GM18868 (cell line): ENCODE data around the gene PLPP2.

Experiments
- ATAC-seq: cut with Tn5 transposase; IDR thresholded peaks from one replicate; pipeline ENCODE4 v1.9.1; 2021; ENCODE audit warnings: mild to moderate bottlenecking, moderate library complexity; ENCODE audit not compliant: unreplicated experiment

PLPP2 gene

DNA sequence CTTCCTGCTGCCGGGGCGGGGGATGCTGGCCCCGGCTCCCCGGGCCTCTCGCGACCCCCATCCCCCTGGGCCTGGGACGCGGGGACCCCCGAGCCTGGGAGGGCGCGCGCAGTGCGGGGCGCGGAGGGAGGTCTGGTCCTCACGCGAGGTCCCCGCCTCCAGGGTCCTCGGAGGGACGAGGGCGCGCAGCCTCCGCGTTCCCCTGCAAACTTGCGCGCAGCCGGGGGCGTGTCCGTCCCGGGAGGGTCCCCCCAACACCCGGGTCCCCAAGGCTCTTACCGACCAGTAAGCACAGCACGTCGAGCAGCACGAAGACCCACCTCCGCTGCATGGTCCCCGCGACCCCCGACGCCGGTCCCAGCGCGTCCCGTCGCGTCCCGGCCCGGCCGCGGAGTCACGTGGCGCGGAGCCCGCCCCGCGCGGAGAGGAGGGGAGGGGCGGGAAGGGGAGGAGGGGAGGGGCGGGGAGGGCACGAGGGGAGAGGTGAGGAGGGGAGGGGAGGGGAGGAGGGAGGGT, at the start of gene PLPP2:
Gene PLPP2, minus strand, starts transcription at position 398 of the 516 bp plus-strand sequence. Its CDS starts 67 bp downstream, at position 331.
- ATAC-seq: no peak

DNA sequence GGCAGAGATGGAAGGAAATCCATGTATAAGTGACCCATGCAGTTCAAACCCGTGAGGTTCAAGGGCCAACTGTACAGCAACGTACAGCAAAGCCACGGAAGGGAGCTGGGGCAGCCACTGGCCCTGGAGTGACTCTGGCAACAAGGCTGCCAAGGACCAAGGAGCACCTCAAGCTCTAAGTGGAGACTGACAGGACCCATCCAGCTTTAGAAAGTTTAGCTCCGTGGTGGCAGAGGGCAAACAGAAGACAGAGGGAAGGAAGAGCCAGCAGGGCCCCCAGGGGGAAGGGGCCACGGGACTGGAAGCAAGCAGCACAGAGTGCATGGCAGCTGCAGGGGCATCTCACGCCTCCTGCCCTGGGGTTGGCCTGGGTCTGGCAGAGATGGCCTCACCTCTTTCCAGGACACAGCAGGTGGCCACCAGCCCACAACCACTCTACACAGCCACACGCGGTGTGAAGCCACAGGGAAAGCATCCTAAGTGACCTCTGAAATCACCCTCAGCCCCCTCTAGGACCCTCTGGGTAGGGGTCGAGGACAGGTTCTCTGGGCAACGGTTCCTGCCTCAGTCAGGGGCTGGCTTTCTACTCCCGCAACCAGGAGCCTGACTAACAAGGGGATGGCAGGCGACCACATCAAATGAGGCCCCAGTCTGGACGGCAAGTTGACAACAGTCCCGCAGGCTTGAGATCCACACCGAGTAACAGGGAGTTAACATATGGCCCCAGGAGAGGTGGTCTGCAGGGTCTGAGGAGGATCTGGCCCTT, 49.6 kb upstream of the PLPP2 start:
- ATAC-seq: no peak

DNA sequence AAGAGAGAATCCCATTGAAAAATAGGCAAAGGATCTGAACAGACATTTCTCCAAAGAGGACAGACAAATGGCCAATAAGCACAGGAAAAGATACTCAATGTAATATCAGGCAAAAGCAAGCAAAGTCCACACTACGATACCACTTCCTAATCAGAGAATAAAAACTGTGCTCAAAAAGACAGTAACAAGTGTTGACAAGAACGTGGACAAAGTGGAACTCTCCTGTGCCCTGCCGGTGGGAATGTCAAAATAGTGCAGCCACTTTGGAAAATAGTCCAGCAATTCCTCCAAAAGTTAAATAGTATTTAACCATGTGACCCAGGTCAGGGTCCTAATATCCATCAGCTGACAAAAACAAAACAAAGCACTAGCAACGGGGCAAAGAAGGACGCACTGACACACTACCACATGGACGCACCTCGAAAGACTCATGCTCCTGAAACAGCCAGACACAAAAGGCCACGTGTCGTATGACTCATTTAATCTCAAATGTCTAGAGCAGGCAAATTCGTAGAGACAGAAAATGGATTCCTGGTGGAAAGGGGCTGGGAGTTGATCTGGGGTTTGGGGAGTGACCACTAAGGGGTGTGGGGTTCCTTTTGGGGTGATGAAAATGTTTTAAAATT, 48.2 kb upstream of the PLPP2 start:
- no peak for ATAC-seq

DNA sequence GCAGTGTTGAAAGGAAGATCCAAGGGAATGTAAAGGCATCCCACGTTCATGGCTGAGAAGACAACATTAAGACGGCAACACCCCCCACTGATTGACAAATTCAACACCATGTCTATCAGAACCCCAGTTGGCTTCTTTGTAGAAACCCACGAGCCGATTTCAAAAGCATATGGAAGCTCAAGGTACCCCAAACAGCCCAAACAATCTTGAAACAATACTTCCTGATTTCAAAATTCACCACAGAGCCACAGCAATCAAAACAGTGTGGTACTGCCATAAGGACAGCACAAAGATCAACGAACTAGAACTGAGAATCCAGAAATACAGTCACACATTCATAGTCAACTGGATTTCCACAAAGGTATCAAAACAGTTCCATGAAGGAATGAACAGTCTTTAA, 47.2 kb upstream of the PLPP2 start:
- ATAC-seq: no peak

DNA sequence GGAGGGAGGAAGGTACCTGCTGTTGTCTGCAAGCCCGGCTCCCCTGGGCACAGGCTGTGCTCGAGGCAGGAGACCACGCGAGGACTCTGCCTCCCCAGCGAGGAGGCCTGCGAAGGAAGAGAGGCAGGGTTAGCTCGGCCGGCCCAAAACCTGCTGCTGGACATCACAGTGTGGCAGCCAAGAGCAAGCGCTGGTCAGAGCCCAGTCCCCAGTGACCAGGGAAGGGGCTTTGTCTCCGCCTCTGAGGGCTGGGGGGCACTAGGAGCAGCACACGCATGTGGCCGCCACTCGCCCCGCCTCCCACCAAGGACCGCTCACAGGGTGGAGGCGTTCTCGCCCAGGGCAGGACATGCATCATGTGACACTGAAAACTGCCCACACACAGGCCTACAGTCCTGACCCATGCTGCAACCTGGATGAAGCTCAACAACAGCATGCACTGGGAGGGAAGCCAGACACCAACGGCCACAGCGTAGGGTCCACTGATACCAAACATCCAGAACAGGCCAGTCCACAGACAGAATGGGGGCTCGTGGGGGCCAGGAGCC, 44.9 kb upstream of the PLPP2 start:
- no peak for ATAC-seq

DNA sequence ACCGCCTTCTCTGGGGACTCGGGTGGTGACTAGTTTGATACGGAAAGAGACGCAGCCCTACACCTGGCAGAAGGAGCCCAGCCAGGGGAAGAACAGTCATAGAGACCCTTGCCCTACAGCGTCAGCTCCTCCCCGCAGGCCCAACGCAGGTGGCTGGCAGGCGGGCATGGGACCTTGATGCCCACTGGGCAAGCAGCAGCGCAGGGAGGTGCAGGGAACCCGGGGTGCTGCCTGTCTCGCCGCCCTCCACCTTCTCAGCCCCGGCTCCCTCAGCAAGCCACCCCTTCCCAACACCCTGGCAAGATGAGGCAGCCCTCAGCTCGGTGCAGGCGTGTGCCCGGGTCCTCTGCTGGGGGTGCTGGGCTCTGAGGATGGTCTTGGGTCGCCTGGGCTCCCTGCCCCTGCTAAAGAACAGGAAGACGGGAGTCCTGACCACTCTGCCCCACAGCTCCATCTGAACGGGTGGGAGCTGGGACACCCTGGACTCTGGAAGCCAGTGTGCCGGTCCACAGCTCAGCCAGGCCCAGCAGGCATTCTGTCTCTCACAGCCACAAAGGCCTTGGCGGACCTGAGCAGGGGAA, 44.4 kb upstream of the PLPP2 start:
- ATAC-seq: no peak

DNA sequence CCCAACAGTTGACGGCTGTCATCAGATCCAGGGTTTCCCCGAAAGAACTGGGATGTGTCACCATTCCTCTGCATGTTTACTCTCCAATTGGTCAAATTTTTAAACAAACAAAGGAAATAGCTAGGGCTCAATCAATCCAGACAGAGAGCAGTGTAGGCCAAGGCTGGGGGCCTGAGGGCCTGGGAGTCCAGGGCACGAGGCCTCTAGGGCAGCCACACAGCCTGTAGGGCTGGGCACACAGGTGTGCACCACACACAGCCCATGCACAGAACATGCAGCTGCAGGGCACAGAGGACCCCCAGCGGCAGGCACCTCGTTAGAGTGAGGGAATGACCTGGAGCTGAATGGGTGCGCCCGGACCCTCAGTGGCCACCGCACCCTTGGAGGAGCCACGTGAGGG, 43.9 kb upstream of the PLPP2 start:
- ATAC-seq: no peak

DNA sequence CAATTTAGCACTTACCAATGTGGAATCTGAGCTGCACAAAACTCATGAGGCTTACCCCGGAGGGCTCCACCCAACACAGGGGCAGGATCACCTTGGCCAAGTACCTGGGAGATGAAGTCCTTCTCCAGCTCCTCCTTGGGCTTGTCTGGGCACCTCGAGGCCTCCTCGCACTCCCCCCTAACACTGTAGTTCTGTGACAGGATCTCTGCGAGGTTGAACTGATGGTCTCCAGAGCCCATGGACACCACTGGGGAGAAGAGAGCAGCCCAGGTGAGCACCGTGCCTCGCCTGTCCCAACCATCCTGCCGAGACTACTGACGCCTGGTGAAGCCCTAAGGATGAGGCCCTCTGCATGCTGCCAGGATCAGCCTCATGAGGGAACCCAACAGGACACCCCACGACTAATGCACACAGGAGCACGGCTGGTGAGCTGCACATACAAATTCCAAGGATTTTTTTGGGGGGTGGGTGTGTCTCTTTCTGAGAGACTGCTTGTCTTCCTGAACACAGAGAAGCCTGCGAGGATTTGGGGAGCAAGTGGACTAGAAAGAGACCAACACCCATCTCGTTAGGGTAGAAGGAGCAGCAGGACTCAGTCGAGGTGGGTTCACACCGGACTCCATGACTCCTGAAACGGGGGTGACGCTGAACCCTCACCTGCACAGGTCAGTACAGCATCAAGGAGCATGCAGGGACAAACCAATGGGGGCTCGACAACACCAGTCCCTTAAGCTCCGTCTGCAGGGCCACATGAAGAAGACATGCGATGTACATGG, 43.3 kb upstream of the PLPP2 start:
- no peak for ATAC-seq

DNA sequence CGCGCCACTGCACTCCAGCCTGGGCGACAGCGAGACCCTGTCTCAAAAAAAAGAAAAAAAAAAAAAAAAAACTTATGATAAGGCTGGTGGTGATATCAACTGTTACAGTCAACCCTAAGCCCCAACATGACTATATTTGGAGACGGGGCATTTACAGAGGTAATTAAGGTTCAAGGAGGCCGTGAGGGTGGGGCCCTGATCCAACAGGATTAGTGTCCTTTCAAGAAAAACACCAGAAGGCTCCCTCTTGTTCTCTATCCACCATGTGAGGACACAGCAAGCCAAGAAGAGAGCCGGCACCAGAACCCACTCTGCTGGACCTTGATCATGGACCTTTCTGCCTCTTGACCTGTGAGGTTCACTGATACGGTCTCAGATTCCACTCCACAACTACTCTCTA, 39.3 kb upstream of the PLPP2 start:
- no peak for ATAC-seq

DNA sequence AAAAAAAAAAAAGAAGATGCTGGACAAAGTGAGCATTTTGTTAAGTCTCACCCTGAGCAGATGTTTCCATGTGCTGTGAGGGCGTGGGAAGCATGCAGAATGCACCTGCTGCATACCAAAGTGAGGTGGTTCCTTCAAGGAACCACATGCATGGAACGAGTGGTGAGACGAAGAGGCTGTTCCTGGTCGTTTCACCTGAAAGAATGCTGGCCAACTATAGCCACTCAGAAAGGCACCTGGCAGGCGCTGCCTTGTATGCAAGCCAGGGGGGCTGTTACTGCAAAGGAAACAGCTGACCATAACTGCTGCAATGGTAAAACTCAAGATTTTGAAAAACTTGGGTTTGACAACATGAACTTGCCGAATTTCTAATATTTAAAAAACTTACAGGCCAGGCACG, 38.7 kb upstream of the PLPP2 start:
- ATAC-seq: no peak

DNA sequence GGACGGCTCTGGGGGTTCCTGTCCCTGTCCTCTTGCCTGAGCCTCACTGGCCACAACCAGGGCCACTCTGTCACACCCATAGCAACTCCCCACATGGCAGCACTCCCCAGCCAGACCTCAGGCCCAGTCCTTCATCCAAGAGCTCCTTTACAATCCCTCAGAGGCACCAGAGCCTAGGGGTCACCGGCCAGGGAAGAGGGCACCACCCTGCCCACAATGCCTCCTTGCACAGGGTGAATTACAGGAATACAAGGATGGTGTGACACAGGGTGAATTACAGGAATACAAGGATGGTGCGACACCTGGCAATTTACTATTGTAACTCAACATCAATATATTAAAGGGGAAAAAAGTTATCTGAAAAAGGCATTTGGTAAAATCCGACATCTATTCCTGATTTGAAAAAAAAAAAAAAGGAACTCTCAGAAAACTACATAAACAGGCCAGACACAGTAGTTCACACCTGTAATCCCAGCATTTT, 36.9 kb upstream of the PLPP2 start:
- ATAC-seq: no peak

DNA sequence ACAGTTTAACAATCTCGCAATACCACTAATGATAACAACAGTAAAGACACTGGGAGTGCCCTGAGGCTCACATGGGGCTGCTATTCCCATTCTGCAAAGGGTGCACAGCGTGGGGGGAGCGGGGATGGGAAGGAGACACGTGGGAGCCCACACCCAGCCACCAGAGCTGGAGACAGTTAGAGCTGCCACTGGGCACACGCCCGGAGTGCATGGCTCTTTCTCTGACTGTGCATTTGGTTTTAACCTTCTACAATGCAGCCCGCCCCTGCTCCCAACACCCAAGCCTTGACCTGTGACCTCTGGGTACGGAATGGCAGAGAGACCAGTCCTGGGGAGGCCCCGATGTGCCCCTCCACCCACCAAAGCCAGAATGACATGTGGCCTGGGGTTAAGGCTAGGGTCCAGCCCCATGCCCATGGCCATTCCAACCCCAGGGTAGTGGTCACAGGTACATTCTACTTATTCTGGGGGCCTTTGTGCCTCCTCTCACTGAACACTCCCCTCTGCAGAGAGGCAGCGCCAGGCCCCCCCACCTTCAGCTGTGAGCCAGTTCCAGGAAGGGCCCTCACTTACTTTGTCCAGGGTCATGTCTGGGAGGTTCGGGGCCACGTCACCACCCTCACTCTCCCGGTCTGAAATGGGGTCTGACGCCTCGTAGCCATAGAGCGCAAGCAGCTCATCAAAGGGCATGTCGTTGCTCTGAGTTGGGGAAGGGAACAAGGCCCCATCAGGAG, 36.3 kb upstream of the PLPP2 start:
- ATAC-seq: no peak

DNA sequence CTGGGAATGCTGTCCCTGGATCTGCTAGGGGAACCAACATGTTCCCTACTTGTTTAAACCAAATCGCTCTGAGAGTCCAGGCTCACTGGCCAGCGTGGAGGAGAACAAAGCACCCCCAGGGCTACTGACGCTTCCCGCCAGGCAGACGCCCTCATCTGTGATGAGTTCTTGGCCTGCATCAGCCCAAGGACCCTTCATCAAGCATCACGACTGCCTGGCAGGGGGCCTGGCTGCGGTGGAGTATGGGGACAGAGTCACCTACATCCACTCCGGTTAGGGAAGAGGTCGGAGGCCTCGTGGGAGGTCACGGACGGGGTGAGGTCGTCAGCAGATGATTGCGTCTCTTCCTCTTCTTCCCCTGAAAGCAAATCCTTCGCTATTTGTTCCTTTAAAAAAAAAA, 35.7 kb upstream of the PLPP2 start:
- ATAC-seq: no peak

DNA sequence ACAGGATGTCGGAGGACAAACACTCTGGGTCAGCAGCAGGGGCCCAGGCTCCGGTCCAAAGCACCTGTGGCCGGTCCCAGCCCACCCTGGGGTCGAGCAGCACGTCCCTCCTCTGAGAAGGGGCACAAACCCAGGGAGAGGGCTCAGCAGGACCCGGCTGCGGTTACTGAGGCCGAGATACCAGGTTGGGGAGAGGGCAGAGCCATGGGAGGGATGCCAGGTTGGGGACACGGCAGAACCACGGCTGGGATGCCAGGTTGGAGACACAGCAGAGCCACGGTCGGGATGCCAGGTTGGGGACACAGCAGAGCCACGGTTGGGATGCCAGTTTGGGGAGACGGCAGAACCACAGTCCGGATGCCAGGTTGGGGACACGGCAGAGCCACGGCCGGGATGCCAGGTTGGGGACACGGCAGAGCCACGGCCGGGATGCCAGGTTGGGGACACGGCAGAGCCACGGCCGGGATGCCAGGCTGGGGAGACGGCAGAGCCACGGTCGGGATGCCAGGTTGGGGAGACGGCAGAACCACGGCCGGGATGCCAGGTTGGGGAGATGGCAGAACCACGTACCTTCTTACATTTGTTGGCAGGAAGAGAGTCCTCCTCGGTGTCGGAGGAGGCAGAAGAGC, 34.8 kb upstream of the PLPP2 start:
- no peak for ATAC-seq

DNA sequence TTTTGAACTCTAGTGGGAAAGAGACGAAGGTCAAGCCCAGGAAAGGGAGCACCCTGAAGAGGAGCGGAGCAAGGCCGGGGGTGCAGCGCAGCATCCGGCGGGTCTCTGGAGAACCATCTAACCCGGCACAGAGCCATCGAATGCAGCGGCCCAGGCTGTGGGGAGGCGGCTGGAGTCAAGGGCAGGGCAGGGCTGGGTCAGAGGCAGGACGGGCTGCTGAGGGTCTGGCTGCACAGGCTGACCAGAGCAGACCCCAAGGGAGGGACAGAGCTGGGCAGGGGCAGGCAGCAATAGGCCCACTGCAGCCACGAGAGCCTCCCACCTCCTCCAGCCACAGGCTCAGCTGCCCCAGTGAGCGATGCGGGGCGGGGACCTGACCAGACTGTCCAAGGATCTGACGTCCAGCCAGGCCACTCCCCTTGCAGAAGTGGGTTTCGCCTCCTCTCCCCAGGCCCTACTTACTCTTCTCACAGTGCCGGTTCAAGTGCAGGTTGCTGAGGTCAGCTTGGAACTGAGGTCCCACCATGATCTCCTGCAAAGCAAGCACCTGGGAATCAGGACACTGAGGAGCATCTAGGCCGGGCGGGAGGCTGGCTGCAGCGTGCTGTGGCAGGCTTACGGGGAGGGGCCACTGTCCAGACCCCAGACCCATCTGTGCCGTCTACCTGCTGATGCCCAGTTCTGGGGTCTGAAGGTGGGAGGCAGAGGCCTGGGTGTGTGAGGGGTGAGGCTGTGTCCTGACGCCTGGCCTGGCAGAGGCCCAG, 34.2 kb upstream of the PLPP2 start:
- no peak for ATAC-seq

DNA sequence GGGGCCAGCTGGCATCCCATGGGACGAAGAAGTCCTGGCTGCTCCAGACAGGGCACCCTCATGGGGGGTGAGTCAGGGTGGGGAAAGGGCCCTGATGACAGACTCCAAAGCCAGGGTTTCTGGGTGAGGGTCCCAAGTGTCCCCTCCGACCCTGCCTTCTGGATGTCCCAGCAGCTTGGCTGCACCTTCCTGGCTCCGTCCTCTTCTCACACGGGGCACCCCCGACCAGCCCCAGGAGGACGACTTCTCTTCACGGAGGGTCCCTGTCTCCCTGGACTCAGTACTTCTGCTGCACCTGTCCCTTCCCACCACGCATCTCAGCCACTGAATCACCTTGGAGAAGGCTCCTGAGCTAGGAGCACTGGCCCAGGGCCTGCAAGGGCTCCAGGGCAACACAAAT, 33.5 kb upstream of the PLPP2 start:
- no peak for ATAC-seq

DNA sequence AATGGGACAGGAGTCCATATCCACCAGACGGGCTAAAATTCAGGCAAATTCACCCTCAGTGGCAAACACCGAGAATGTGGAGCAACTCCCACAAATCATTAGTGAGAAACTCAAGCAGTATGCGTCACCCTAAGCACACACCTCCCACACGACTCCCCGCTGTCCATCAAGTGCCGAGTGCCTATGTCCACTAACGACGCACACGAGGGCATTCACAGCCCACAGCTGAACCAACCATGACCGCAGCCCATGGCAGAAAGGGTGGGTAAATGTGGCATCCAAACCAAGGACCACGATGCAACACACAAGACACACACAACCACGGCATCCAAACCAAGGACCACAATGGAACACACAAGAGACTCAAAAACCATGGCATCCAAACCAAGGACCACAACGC, 31.4 kb upstream of the PLPP2 start:
- ATAC-seq: no peak

DNA sequence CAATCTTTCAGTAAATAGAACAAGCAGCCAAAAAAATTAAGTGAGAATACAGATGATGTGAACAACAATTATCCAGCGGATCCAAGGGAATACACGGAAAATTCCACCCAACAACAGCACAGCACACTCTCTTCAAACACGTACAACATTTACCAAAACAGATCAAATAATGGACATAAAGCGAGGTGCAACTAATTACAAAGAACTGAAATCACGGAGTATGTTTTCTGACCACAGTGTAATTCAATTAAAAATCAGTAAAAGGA, 27.2 kb upstream of the PLPP2 start:
- ATAC-seq: no peak
